Stimulated activated CD8-positive, alpha-beta memory T cell treated with anti-CD3 and anti-CD28 coated beads, Interleukin-12 subunit alpha, Interleukin-12 subunit beta, amount 100 ng/mL, for 24 hours (primary cell): Measurements from ENCODE around the gene ZFPL1.

Experiments
- DNase-seq: peaks from one replicate; pipeline ENCODE4 v3.0.0-alpha.2; 2020; ENCODE audit errors: extremely low read depth

The ZFPL1 gene

GRCh38 chr11:65059959-65060824 lies 23.8 kb upstream of the ZFPL1 start:
- no peak for DNase-seq

- no peak for DNase-seq
Measured at GRCh38 chr11:65060913-65061408, 23.1 kb upstream of the ZFPL1 start.

- no peak for DNase-seq
Measured at GRCh38 chr11:65063532-65063931, 20.5 kb upstream of the ZFPL1 start.

GRCh38 chr11:65064847-65065240 lies 19.2 kb upstream of the ZFPL1 start:
- no peak for DNase-seq

GRCh38 chr11:65065851-65066250 lies 18.2 kb upstream of the ZFPL1 start:
- no peak for DNase-seq

- no peak for DNase-seq
Measured at GRCh38 chr11:65066315-65066714, 17.7 kb upstream of the ZFPL1 start.

GRCh38 chr11:65066805-65067291 lies 17.2 kb upstream of the ZFPL1 start:
- DNase-seq = no peak

GRCh38 chr11:65067446-65067845 lies 16.6 kb upstream of the ZFPL1 start:
- no peak for DNase-seq

GRCh38 chr11:65069217-65069616 lies 14.8 kb upstream of the ZFPL1 start:
- no peak for DNase-seq

- no peak for DNase-seq
Measured at GRCh38 chr11:65071907-65072630, 12.0 kb upstream of the ZFPL1 start.

- DNase-seq = no peak
Measured at GRCh38 chr11:65072631-65072966, 11.4 kb upstream of the ZFPL1 start.

- no peak for DNase-seq
Measured at GRCh38 chr11:65077451-65077850, 6.6 kb upstream of the ZFPL1 start.

GRCh38 chr11:65078151-65078550 lies 5.9 kb upstream of the ZFPL1 start:
- DNase-seq = peak; percentile 17

- no peak for DNase-seq
Measured at GRCh38 chr11:65078786-65079342, 5.2 kb upstream of the ZFPL1 start.

- no peak for DNase-seq
Measured at GRCh38 chr11:65083134-65083833, 738 bp upstream of the ZFPL1 start.

GRCh38 chr11:65084598-65085375 lies 765 bp downstream of the ZFPL1 start:
- no peak for DNase-seq

GRCh38 chr11:65085446-65085845 lies 1.4 kb downstream of the ZFPL1 start:
- no peak for DNase-seq

- no peak for DNase-seq
Measured at GRCh38 chr11:65086809-65087208, 2.8 kb downstream of the ZFPL1 start.

GRCh38 chr11:65087216-65087615 lies 3.2 kb downstream of the ZFPL1 start:
- no peak for DNase-seq

GRCh38 chr11:65087827-65088226 lies 3.8 kb downstream of the ZFPL1 start:
- DNase-seq = no peak

GRCh38 chr11:65089621-65090020 lies 5.6 kb downstream of the ZFPL1 start:
- no peak for DNase-seq
